Umbilical cord (tissue), 2 donors: ENCODE data around the gene LLCFC1. TPM values are rescaled to one million over a fixed set of nuclear protein-coding genes. Genes with fewer than 3 reads are reported as not detected.
A peak's percentile ranks its signal among the peaks of the same experiment; 100 is the strongest.
"Not testable (repeated sequence)": the region's sequence is repeated elsewhere in the genome, so short reads cannot be mapped to it uniquely, and the experiment has no call there.

ENCODE experiments used
- DNase-seq: peaks from one replicate; pipeline ENCODE4 v3.0.0-alpha.2; 2015; ENCODE audit warnings: low spot score
- total RNA-seq: library from RNA; depleted of rRNA; stranded (reverse); fragments of >200 nt; gene quantifications from one replicate; pipeline ENCODE4 v1.2.3, GENCODE V29; 2014; ENCODE audit warnings: low replicate concordance; ENCODE audit not compliant: insufficient read depth

LLCFC1 gene
- total RNA-seq, 1 donor from 2014 or later: not detected

DNA sequence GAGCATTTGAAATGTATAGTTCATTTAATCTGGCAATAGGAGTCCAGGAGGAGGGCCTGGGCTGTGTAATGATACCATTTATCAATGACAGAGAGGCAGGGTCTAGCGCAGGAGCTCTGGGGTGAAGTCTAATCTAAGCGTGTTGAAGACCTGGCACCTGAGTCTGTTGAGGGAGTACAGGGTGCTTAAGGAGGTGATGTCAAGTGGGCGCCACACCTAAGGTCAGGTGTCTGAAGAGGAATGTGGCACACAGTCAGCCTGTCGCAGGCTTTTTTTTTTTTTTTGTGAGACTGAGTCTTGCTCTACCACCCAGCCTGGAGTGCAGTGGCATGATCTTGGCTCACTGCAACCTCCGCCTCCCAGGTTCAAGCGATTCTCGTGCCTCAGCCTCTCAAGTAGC lies 2.3 kb downstream of the LLCFC1 start:
- no peak for DNase-seq

DNA sequence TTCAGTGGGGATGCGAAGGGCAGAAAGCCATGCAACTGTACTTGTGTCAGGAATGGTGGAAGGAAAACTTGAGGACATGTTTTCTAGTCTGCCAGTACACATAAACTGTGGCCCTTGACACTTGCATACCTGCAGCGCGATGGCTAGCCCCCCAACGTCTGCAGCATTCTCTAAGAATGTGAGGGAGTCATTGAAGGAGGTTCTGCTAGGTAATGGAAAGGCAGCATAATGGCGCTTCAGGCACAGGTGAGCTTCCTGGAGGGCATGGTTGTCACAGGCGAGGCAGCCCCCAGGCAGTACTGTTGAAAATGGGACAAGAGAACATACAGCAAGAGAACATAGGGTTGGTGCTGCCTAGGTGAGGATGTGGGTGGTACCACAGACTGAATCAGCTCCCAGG lies 3.5 kb downstream of the LLCFC1 start:
- DNase-seq: no peak

- DNase-seq: peak; percentile 30
Measured at GRCh38 chr7:142943706-142944268, 4.5 kb downstream of the LLCFC1 start.

- DNase-seq: no peak
Measured at GRCh38 chr7:142945001-142945400, 5.7 kb downstream of the LLCFC1 start.

- no peak for DNase-seq
Measured at GRCh38 chr7:142948603-142949002, 9.3 kb downstream of the LLCFC1 start.

- no peak for DNase-seq
Measured at GRCh38 chr7:142950235-142950634, 11.0 kb downstream of the LLCFC1 start.

GRCh38 chr7:142954680-142955268 lies 15.5 kb downstream of the LLCFC1 start:
- DNase-seq: no peak

- DNase-seq: peak; percentile 24
Measured at GRCh38 chr7:142956951-142957623, 17.8 kb downstream of the LLCFC1 start.

GRCh38 chr7:142957723-142958122 lies 18.4 kb downstream of the LLCFC1 start:
- no peak for DNase-seq

- DNase-seq: no peak
Measured at GRCh38 chr7:142959202-142959601, 19.9 kb downstream of the LLCFC1 start.

GRCh38 chr7:142960955-142961512 lies 21.8 kb downstream of the LLCFC1 start:
- DNase-seq: no peak

GRCh38 chr7:142961595-142961972 lies 22.3 kb downstream of the LLCFC1 start:
- DNase-seq: no peak

DNA sequence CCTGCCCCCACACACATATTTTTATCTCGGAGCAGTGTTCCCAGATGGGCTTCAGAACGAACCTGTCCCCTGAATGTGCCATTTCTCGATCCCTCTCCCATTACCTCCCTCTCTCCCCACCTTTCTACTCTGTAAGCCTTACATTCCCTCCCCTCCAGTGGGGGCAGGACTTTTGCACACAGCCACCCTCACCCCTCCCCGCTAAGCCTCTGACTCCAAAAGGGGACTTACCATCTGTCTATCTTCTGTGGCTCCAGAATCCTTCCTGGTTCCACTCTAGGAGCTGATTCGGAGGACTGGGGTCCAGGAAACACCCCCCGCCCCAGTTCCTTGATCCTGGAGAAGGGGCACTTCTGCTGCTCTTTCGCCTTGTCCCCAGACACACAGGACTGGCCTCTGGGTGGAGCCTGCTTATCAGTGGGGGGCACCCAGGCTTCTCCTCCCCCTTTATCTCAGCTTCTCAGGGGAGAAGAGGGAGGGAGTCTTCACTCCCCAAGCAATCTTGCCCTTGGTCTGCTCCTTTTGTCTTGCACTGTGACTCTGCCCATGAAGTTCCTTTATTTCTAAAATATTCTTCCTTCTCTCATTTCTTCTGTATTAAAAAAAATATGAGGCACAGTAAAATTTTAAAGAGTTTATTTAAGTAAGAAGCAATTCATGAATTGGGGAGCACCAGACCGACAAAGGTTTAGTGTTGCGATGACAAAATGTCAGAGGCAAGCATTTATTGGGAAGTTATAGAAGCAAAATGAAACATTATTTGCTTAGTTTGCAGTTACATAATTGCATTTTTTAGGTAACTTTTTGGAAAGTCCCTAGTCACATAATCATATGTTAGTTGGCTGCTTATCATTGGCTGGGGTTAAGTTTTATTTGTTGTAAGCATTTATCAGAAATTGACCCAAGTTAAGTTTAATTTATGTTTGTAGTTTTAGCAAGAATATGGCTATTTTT lies 23.0 kb downstream of the LLCFC1 start, which contains the start of gene KEL:
Gene KEL (minus strand): TSS at position 391 of the 954 bp plus-strand sequence. CDS start 157 bp downstream, at position 234.
- DNase-seq: no peak

GRCh38 chr7:142962991-142963390 lies 23.7 kb downstream of the LLCFC1 start:
- no peak for DNase-seq

GRCh38 chr7:142963993-142964392 lies 24.7 kb downstream of the LLCFC1 start:
- no peak for DNase-seq

DNA sequence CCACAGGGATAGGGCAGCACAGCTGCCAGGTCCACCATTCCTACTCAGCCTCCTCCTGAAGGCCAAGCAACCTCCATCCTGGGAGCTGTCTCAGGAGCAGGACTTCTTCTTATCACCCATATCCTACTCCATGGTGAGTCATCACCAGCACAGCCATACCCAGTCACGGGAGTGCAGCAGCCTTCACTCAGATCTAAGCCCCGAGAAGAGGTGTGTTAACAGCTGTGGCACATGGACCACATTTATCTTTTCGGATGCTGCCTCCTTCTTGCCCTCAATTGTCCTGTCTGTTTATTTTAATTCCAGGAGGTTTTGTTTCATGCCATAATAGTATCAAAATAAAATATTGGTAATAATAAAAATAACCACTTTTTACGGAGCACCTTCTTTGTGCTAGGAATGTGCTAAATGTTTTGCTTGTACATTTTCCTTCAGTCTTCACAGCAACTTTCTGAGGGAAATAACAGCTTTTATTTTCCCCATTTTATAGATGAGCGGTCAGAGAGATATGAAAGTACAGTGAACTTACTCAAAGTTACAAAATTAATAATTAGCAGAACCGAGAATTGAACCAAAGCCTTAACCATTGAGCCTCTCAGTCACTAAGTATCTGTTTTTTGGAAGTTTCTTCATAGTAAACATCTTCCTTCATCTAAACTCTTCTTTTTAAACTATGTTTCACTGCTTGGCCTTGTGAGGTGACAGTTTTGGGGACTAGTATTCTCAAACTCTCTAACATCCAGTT lies 25.4 kb downstream of the LLCFC1 start:
- DNase-seq: no peak

GRCh38 chr7:142968229-142968628 lies 28.9 kb downstream of the LLCFC1 start:
- DNase-seq: no peak

DNA sequence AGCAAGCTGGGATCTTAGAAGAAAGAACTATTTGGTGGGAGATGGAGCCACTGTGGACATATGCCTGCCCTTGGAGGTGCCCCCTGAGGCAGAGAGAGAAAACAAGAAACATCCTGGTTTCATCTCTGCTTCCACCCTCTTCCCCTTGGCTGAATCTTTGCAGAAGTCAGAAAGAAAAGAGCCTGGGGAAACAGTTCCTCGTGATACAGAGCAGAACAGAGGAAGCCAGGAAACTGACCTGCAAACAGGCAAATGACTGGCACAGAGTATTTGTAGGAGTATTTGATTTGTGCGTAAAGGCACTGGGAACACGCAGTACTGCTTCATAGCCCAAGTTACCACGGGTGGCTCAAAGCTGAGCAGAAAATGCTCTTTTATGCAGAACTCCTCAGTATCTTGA lies 29.9 kb downstream of the LLCFC1 start:
- no peak for DNase-seq

GRCh38 chr7:142974626-142975025 lies 35.3 kb downstream of the LLCFC1 start:
- DNase-seq: no peak

DNA sequence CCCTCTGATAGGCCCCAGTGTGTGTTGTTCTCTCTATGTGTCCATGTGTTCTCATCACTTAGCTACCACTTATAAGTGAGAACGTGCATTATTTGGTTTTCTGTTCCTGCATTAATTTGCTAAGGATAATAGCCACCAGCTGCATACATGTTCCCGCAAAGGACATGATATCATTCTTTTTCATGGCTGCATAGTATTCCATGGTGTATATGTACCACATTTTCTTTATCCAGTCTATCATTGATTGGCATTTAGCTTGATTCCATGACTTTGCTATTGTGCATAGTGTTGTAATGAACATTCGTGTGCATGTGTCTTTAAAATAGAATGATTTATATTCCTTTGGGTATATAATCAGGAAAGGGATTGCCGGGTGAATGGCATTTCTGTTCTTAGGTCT lies 39.1 kb downstream of the LLCFC1 start:
- DNase-seq: not testable (repeated sequence)

- DNase-seq: no peak
Measured at GRCh38 chr7:142983825-142984224, 44.5 kb downstream of the LLCFC1 start.
